ENCODE measurements around the gene ADAT3.
"Not testable (repeated sequence)": the region's sequence is repeated elsewhere in the genome, so short reads cannot be mapped to it uniquely, and the experiment has no call there.

ADAT3 gene

GRCh38 chr19:1882786-1883692 lies 22.2 kb upstream of the ADAT3 start:
- peak in 3 of 56 donors; percentile 19 to 40 (median 30) for DNase-seq

GRCh38 chr19:1883784-1884183 lies 21.4 kb upstream of the ADAT3 start:
- no peak for DNase-seq

- DNase-seq = no peak
Measured at GRCh38 chr19:1884291-1884718, 20.9 kb upstream of the ADAT3 start.

GRCh38 chr19:1884719-1885334 lies 20.4 kb upstream of the ADAT3 start:
- peak in 2 of 56 donors; percentile 20 to 50 for DNase-seq

- DNase-seq = peak in 55 of 56 donors; percentile 55 to 95 (median 86)
Measured at GRCh38 chr19:1885398-1886119, 19.6 kb upstream of the ADAT3 start, which contains the start of gene ABHD17A. Gene ABHD17A, minus strand, starts transcription at chr19:1885496. Its CDS starts 3,930 bp downstream, at chr19:1881566.

- not testable (repeated sequence) for DNase-seq
Measured at GRCh38 chr19:1886360-1886759, 18.8 kb upstream of the ADAT3 start.

GRCh38 chr19:1888385-1888784 lies 16.8 kb upstream of the ADAT3 start:
- DNase-seq = no peak

GRCh38 chr19:1889907-1890306 lies 15.3 kb upstream of the ADAT3 start:
- no peak for DNase-seq

- no peak for DNase-seq
Measured at GRCh38 chr19:1893791-1894190, 11.4 kb upstream of the ADAT3 start.

GRCh38 chr19:1896508-1896907 lies 8.7 kb upstream of the ADAT3 start:
- DNase-seq = no peak

GRCh38 chr19:1901940-1902404 lies 3.2 kb upstream of the ADAT3 start:
- DNase-seq = peak in 9 of 56 donors; percentile 7 to 54 (median 17)

- no peak for DNase-seq
Measured at GRCh38 chr19:1902923-1903322, 2.3 kb upstream of the ADAT3 start.

- no peak for DNase-seq
Measured at GRCh38 chr19:1904860-1905109, 414 bp upstream of the ADAT3 start.

- peak in 1 of 56 donors; percentile 43 for DNase-seq
Measured at GRCh38 chr19:1905863-1906375, 720 bp downstream of the ADAT3 start.

- DNase-seq = no peak
Measured at GRCh38 chr19:1906985-1907562, 1.9 kb downstream of the ADAT3 start.

GRCh38 chr19:1907563-1908363 lies 2.6 kb downstream of the ADAT3 start:
- peak in 27 of 56 donors; percentile 14 to 72 (median 40) for DNase-seq

GRCh38 chr19:1908364-1908678 lies 3.1 kb downstream of the ADAT3 start:
- peak in 4 of 56 donors; percentile 25 to 57 (median 52) for DNase-seq

GRCh38 chr19:1909761-1910080 lies 4.5 kb downstream of the ADAT3 start:
- DNase-seq = peak in 4 of 56 donors; percentile 18 to 46 (median 34)

GRCh38 chr19:1910177-1910576 lies 5.0 kb downstream of the ADAT3 start:
- peak in 18 of 56 donors; percentile 8 to 42 (median 26) for DNase-seq

GRCh38 chr19:1911098-1911497 lies 5.9 kb downstream of the ADAT3 start:
- DNase-seq = no peak

GRCh38 chr19:1911995-1912394 lies 6.8 kb downstream of the ADAT3 start:
- no peak for DNase-seq
